Fibroblast of the aortic adventitia (primary cell): ENCODE results near the gene CKS1B. TPM values are rescaled to one million over a fixed set of nuclear protein-coding genes. Genes with fewer than 3 reads are reported as not detected.
"Not testable (repeated sequence)": the region's sequence is repeated elsewhere in the genome, so short reads cannot be mapped to it uniquely, and the experiment has no call there.

Source experiments
- DNase-seq: peaks from one replicate; pipeline ENCODE4 v3.0.0-alpha.2; 2010; ENCODE audit warnings: low read depth
- H3K4me3 ChIP-seq: 2 replicates; pipeline ENCODE4 v1.5.1; 2011; ENCODE audit warnings: low read depth, mild to moderate bottlenecking, control low read depth, low read length, moderate library complexity
- total RNA-seq: library from RNA; depleted of rRNA; stranded (reverse); fragments of >200 nt; gene quantifications from 2 replicates; pipeline ENCODE4 v1.2.3, GENCODE V29; 2012; ENCODE audit warnings: low replicate concordance
- TF ChIP-seq, protein P1 (sequence below): IDR thresholded peaks from 2 replicates; pipeline ENCODE4 v1.5.1; 2011; ENCODE audit warnings: mild to moderate bottlenecking, low read length, control low read depth, inconsistent platforms; ENCODE audit not compliant: insufficient read depth

The CKS1B gene
- total RNA-seq, 1 donor: 80.7 TPM

DNA sequence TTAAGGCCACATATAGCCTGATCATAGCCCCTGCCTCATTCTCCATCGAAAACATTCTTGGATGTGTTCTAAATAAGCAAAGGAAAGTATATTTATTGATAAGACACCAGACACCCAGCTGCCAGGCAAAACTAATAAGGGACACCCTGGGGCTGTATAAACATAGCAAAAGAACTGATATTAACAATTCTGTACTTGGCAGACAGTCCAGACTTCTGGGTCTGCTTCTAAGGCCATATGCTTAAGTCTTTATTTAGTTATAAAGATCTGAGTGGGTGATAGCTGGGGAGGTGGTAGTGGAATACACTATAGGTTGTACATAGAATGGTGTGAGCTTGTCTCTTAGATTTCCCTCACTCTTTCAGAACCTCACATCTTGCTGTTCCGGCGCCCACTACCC, 3.9 kb downstream of the CKS1B start:
- no peak overlapping the region for H3K4me3 ChIP-seq
- TF ChIP-seq, protein P1, sequence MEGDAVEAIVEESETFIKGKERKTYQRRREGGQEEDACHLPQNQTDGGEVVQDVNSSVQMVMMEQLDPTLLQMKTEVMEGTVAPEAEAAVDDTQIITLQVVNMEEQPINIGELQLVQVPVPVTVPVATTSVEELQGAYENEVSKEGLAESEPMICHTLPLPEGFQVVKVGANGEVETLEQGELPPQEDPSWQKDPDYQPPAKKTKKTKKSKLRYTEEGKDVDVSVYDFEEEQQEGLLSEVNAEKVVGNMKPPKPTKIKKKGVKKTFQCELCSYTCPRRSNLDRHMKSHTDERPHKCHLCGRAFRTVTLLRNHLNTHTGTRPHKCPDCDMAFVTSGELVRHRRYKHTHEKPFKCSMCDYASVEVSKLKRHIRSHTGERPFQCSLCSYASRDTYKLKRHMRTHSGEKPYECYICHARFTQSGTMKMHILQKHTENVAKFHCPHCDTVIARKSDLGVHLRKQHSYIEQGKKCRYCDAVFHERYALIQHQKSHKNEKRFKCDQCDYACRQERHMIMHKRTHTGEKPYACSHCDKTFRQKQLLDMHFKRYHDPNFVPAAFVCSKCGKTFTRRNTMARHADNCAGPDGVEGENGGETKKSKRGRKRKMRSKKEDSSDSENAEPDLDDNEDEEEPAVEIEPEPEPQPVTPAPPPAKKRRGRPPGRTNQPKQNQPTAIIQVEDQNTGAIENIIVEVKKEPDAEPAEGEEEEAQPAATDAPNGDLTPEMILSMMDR: no peak
- no peak for DNase-seq

DNA sequence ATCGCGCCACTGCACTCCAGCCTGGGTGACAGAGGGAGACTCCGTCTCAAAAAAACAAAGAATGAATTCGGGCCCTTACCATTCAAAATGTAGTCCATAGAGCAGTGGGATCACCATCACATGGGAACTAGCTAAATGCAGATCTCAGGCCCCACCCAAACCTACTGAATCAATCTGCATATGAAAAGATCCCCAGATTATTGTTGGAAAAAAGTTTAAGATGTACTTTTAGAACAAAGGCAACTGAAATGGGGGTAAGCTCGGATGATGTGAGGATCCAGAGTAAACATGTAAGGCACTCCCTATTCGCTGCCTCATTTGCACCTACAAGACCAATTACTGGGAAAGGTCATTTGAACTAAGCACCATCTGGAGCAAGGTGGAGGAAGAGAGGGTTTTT, 7.9 kb downstream of the CKS1B start:
- no peak for DNase-seq
- TF ChIP-seq, protein P1: no peak
- peak overlapping the region; percentile 58 for H3K4me3 ChIP-seq

DNA sequence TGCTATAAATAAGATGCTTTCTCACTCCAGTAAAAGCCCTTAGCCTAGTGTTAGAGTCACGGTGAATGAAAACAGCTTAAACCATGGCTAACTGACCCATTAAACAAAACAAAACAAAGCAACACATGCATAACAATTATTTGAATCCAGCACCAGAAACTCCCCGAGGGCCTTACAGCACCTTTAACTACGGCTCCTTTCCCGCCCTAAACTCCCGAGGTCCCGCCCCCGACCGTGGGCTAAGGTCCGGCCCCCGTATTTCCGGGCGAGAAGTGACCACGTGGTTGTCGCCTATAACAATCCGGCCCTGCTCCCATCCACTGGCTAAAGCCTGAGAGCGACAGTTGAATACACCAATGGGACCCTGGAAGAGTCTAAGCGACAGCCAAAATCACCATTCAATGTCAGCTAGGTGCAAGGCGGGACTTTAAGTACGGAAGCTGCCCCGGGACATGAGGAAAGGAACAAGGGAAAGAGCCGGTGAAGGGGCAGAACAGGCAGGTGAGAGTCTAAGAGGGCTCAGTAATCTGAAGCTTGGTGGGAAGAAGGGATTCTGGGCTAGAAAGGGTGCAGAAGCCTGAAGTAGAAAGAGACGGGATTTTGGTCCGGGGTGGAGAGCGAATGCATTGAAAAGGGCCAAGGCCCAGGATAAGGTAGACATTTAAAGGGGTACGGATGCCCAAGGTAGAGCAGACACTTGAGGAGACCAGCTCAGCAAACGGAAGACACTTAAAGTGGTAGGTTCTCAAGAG, 8.6 kb downstream of the CKS1B start, which contains the start of gene FLAD1:
Gene FLAD1, plus strand, starts transcription at position 448 of the 752 bp plus-strand sequence. CDS start 351 bp downstream, outside the sequence.
- TF ChIP-seq, protein P1: no peak
- H3K4me3 ChIP-seq: peak within 1 kb of the TSS; percentile 97
- DNase-seq: peak; percentile 100

DNA sequence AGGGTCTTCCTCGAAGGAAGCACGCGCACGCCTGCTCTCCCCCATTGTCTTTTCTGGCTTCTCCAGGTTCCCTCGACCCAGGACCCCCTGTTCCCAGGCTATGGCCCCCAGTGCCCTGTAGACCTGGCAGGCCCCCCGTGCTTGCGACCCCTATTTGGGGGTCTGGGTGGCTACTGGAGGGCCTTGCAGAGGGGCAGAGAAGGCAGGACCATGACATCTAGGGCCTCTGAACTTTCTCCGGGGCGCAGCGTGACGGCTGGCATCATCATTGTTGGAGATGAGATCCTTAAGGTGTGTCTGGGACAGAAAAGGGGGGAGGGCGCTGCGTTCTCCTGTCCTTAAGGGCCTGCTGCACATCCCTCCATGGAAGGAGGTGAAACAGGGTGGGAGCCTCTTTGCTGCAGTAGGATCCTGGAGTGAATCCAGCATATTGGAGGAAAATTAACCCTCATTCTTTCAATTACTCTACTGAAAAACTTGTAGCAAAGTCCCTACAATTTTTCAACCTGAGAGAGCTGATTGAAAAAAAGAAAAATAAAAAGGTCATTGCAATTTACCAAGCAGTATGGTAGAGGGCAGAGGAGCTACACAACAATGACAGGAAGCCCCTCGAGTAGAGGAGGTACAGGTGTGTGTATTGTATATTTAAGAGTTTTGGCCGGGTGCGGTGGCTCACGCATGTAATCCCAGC, 9.4 kb downstream of the CKS1B start:
- TF ChIP-seq, protein P1: no peak
- no peak for DNase-seq
- H3K4me3 ChIP-seq: peak overlapping the region; percentile 97

DNA sequence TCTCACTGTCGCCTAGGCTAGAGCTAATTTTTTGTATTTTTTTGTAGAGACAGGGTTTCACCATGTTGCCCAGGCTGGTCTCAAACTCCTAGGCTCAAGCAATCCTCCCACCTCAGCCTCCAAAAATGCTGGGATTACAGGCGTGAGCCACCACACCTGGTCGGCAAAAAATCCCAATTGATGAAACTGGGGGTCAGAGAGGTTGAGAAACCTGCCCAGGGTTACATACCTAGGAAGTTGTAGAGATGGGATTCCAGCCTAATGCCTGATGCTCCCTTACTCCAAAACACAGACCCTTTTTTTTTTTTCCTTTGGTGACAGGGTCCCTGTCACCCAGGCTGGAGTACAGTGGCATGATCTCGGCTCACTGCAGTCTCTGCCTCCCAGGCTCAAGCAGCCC, 12.3 kb downstream of the CKS1B start:
- H3K4me3 ChIP-seq, DNase-seq: not testable (repeated sequence)

DNA sequence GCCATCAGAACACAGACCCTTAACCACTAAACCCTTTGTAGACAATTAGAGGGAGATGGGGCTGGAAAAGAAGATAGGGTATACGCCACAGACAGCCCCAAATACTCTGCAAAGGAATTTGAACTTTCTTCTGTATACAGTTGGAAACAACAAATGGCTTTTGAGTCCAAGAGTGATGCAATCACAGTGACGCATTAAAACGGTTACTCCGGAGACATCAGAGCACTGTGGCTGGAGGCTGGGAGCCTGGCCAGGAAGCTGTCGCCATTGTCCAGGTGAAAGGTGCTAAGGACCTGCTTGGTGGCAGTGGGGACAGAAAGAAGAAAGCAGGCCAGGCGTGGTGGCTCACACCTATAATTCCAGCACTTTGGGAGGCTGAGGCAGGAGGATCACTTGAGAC, 12.8 kb downstream of the CKS1B start:
- TF ChIP-seq, protein P1: no peak
- H3K4me3 ChIP-seq: no peak overlapping the region
- peak; percentile 34 for DNase-seq
